GOT3 (cell line): ENCODE data around the gene PLXND1.

Source experiments
- DNase-seq: peaks from one replicate; lab custom pipeline; 2025; ENCODE audit warnings: mixed read lengths; lab: John Stamatoyannopoulos, UW

PLXND1 gene

GRCh38 chr3:129584631-129585030, 21.8 kb downstream of the PLXND1 start:
- DNase-seq: no peak

- DNase-seq: no peak
Measured at GRCh38 chr3:129583289-129583688, 23.2 kb downstream of the PLXND1 start.

GRCh38 chr3:129582799-129583198, 23.7 kb downstream of the PLXND1 start:
- DNase-seq: no peak

GRCh38 chr3:129581623-129582022, 24.9 kb downstream of the PLXND1 start:
- DNase-seq: no peak

- no peak for DNase-seq
Measured at GRCh38 chr3:129579991-129580390, 26.5 kb downstream of the PLXND1 start.

- DNase-seq: no peak
Measured at GRCh38 chr3:129577925-129578786, 28.3 kb downstream of the PLXND1 start.

- DNase-seq: no peak
Measured at GRCh38 chr3:129577366-129577765, 29.1 kb downstream of the PLXND1 start.

- no peak for DNase-seq
Measured at GRCh38 chr3:129576514-129577352, 29.7 kb downstream of the PLXND1 start.

GRCh38 chr3:129575997-129576384, 30.5 kb downstream of the PLXND1 start:
- DNase-seq: no peak

GRCh38 chr3:129575233-129575996, 31.1 kb downstream of the PLXND1 start:
- no peak for DNase-seq

- DNase-seq: no peak
Measured at GRCh38 chr3:129574206-129574605, 32.3 kb downstream of the PLXND1 start.

- DNase-seq: no peak
Measured at GRCh38 chr3:129573493-129573892, 33.0 kb downstream of the PLXND1 start.

- DNase-seq: no peak
Measured at GRCh38 chr3:129572603-129573002, 33.9 kb downstream of the PLXND1 start.

- no peak for DNase-seq
Measured at GRCh38 chr3:129571605-129572547, 34.6 kb downstream of the PLXND1 start.

GRCh38 chr3:129569856-129570255, 36.6 kb downstream of the PLXND1 start:
- DNase-seq: no peak

- DNase-seq: no peak
Measured at GRCh38 chr3:129567939-129568338, 38.5 kb downstream of the PLXND1 start.

GRCh38 chr3:129567176-129567705, 39.2 kb downstream of the PLXND1 start:
- no peak for DNase-seq

GRCh38 chr3:129565902-129566301, 40.6 kb downstream of the PLXND1 start:
- no peak for DNase-seq

- no peak for DNase-seq
Measured at GRCh38 chr3:129564981-129565644, 41.4 kb downstream of the PLXND1 start.

GRCh38 chr3:129563850-129564535, 42.5 kb downstream of the PLXND1 start:
- DNase-seq: no peak
